Aorta (tissue), 5 donors: Measurements from ENCODE around the gene FFAR1. TPM values are rescaled to one million over a fixed set of nuclear protein-coding genes. Genes with fewer than 3 reads are reported as not detected.

Source experiments
- ATAC-seq: fragments of 200-7000 bp; cut with Tn5 transposase; one replicate; pipeline ENCODE4 v1.9.1; 2022; ENCODE audit warnings: moderate library complexity; ENCODE audit not compliant: low FRiP score
- DNase-seq, 2 donors: peaks; one replicate each; pipeline ENCODE4 v3.0.0-alpha.2; 2020
- H3K27ac ChIP-seq, 2 donors: one replicate each; pipeline ENCODE4 v1.5.1; 2013; ENCODE audit warnings: low read length in 2 of 2, mild to moderate bottlenecking in 2 of 2, moderate library complexity in 2 of 2, control low read depth in 1 of 2, inconsistent platforms in 1 of 2, low read depth in 1 of 2
- H3K27me3 ChIP-seq, 2 donors: one replicate each; pipeline ENCODE4 v1.6.1; 2013; ENCODE audit warnings: control low read depth in 1 of 2, low read length in 1 of 2, mild to moderate bottlenecking in 1 of 2, moderate library complexity in 1 of 2; ENCODE audit not compliant: insufficient read depth in 2 of 2, control insufficient read depth in 1 of 2
- H3K36me3 ChIP-seq, 2 donors: one replicate each; pipeline ENCODE4 v1.6.1; 2013; ENCODE audit warnings: control low read depth in 1 of 2, low read length in 1 of 2, mild to moderate bottlenecking in 1 of 2; ENCODE audit not compliant: insufficient read depth in 2 of 2, control insufficient read depth in 1 of 2
- H3K4me1 ChIP-seq, 2 donors: one replicate each; pipeline ENCODE4 v1.6.1; 2013; ENCODE audit warnings: low read length in 2 of 2, control low read depth in 1 of 2, mild to moderate bottlenecking in 1 of 2, moderate library complexity in 1 of 2; ENCODE audit not compliant: insufficient read depth in 2 of 2, control insufficient read depth in 1 of 2
- H3K4me3 ChIP-seq, 2 donors: one replicate each; pipeline ENCODE4 v1.5.1; 2013; ENCODE audit warnings: low read length in 2 of 2, control low read depth in 1 of 2, mild to moderate bottlenecking in 1 of 2
- H3K9me3 ChIP-seq: one replicate; pipeline ENCODE4 v1.6.1; 2013; ENCODE audit warnings: mild to moderate bottlenecking, low read length; ENCODE audit not compliant: control insufficient read depth
- WGBS, 2 donors: extraction: QIAGEN DNeasy Blood & Tissue Kit; methylation state at CpG; one replicate each; pipeline ENCODE4 v1.1.7; 2013; 5-methylcytosine and 5-hydroxymethylcytosine counted together
- intact Hi-C, 2 donors: fragments of 100-400 bp; cut with DNase I; formaldehyde crosslinking; loops; one replicate each; pipeline versions ENCODE4 v1.14.2 to v1.15.0; 2022
- polyA plus RNA-seq, 2 donors: library from polyadenylated mRNA; stranded (reverse); fragments of 200-250 nt; gene quantifications; one replicate each; pipeline ENCODE4 v1.2.3, GENCODE V29; 2013
- total RNA-seq, 2 donors: library from RNA; stranded (reverse); fragmentation: NEBNext Ultra II Directional; extraction: Animal tissue kit (Norgen Biotek cat#: 25700); gene quantifications; one replicate each; pipeline ENCODE4 v1.2.1, GENCODE V29; 2021
- donor health status: healthy with polysubstance abuse.
- donor health status: Bipolar disorder and iron deficiency.
- donor health status: DM: no; HTN: no; CAD: no.
- donor health status: DM: no; HTN: no; CAD: no.
- donor health status: DM: yes; HTN: yes; CAD: no.

The FFAR1 gene
- total and polyA plus RNA-seq, 4 donors, result not detected

- 53 to 67% methylated on average over 3 of the region's 3 CpGs for WGBS, 2 donors
- Histone ChIP-seq H3K36me3 (no peaks in the 10 kb centered on the region), H3K27ac (no peak overlapping the region), H3K27me3 (peaks cover 0 to 2% of the 10 kb centered on the region in 2 donors), H3K4me1 (no peaks in the 10 kb centered on the region), H3K9me3 (peaks cover 3% of the 10 kb centered on the region), H3K4me3 (no peak overlapping the region)
- intact Hi-C loops, result no loop called here
- DNase-seq (no peak), ATAC-seq (no peak)
Observed at GRCh38 chr19:35381318-35381717, 33.6 kb downstream of the FFAR1 start.

- H3K4me3 ChIP-seq, result no peak overlapping the region
- 89 to 92% methylated on average over 6 of the region's 6 CpGs for WGBS, 2 donors
- no peaks in the 10 kb centered on the region for H3K4me1 ChIP-seq
- H3K9me3 ChIP-seq, result peaks cover 3% of the 10 kb centered on the region
- no peaks in the 10 kb centered on the region for H3K36me3 ChIP-seq
- ATAC-seq (no peak), DNase-seq (no peak)
- intact Hi-C loops, result no loop called here
- H3K27me3 ChIP-seq, result peaks cover 0 to 2% of the 10 kb centered on the region in 2 donors
- H3K27ac ChIP-seq, result no peak overlapping the region
Observed at GRCh38 chr19:35381926-35382325, 34.2 kb downstream of the FFAR1 start.

GRCh38 chr19:35383536-35383935 is 35.8 kb downstream of the FFAR1 start:
- DNase-seq (no peak), ATAC-seq (no peak)
- whole genome bisulfite sequencing, 2 donors, result 84 to 87% methylated on average over 2 of the region's 2 CpGs
- intact Hi-C loops, result no loop called here
- Histone ChIP-seq H3K27ac (no peak overlapping the region), H3K4me3 (no peak overlapping the region), H3K27me3 (peaks cover 0 to 2% of the 10 kb centered on the region in 2 donors), H3K4me1 (no peaks in the 10 kb centered on the region), H3K9me3 (peaks cover 2% of the 10 kb centered on the region), H3K36me3 (no peaks in the 10 kb centered on the region)

GRCh38 chr19:35388277-35389054 is 40.8 kb downstream of the FFAR1 start:
- H3K36me3 ChIP-seq, result no peaks in the 10 kb centered on the region
- H3K9me3 ChIP-seq, result peaks cover 2% of the 10 kb centered on the region
- H3K4me3 ChIP-seq, result no peak overlapping the region
- no peak for DNase-seq
- intact Hi-C loops, result no loop called here
- 69 to 75% methylated on average over 6 of the region's 6 CpGs for WGBS, 2 donors
- no peaks in the 10 kb centered on the region for H3K4me1 ChIP-seq
- ATAC-seq, result no peak
- H3K27ac ChIP-seq, result no peak overlapping the region
- H3K27me3 ChIP-seq, result peaks cover 0 to 2% of the 10 kb centered on the region in 2 donors

DNA sequence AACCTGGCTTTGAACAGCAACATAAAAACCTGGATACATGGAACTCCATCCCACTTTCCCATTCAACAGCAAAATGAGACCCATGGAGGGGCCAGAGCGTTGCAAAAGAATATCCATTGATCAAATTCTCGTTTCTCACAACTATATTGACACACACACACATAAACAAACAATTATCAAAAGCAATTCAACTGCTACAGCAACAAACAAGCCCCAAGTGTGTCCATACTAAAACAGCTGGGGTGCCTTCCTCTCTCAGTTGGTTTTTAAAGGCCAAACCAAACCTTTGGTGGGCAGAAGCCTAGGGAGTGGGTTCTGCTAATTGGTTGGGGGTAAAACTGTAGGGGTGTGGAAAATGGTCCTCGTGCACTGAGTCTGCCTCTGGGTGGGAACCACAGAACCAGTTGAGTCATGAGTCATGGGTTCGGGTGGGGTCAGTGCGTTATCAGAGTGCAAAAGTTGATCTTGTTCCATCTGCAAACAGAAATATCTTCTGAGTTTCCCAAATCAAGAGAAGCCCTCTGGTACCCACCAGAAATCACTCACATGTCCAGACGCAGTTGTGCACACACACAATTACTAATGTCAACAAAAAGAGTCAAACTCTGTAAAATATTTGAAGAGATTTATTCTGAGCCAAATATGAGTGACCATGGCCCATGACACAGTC is 41.6 kb downstream of the FFAR1 start:
- intact Hi-C loops, result no loop called here
- Histone ChIP-seq H3K27me3 (no peaks in the 10 kb centered on the region), H3K4me1 (no peaks in the 10 kb centered on the region), H3K9me3 (no peaks in the 10 kb centered on the region), H3K27ac (no peak overlapping the region), H3K36me3 (no peaks in the 10 kb centered on the region), H3K4me3 (no peak overlapping the region)
- DNase-seq (no peak), ATAC-seq (no peak)
- whole genome bisulfite sequencing, 2 donors, result 58 to 66% methylated on average over 6 of the region's 6 CpGs

DNA sequence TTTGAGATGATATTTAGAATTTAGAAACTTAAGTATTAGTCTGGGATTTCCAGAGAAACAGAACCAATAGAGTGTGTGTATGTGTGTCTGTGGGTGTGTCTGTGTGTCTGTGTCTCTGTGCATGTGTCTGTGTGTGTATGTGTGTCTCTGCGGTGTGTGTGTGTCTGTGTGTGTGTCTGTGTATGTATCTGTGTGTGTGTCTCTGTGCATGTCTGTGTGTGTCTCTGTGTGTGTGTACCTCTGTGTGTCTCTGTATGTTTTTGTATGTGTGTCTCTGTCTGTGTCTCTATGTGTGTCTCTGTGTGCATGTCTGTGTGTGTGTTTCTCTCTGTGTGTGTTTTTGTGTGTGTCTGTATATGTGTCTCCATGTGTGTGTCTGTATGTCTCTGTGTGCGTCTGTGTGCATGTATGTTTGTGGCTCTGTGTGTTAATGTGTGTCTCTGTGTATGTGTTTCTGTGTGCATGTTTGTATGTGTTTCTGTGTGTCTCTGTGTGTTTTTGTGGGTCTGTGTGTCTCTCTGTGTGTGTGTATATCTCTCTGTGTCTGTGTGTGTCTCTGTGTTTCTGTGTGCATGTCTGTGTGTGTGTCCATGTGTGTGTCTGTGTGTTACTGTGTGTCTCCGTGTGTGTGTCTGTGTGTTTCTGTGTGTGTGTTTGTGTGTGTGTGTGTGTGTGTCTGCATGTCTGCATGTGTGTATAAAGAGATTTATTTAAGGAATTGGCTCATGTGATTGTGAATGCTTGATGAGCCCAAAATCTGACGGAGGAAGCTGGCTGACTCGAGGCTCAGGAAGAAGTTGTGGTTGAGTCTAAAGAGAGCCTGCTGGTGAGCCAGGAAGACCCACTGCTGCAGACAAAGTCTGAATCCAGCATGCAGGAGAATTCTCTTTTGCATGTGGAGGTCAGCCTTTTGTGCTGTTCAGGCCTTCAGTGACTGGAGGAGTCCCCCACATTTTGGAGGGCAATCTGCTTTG is 45.3 kb downstream of the FFAR1 start:
- Histone ChIP-seq H3K27me3 (no peaks in the 10 kb centered on the region), H3K9me3 (no peaks in the 10 kb centered on the region), H3K36me3 (no peaks in the 10 kb centered on the region), H3K27ac (no peak overlapping the region), H3K4me1 (no peaks in the 10 kb centered on the region), H3K4me3 (no peak overlapping the region)
- intact Hi-C loops, result no loop called here
- ATAC-seq, result no peak
- 68 to 72% methylated on average over 5 of the region's 5 CpGs for WGBS, 2 donors
- DNase-seq, result no peak

DNA sequence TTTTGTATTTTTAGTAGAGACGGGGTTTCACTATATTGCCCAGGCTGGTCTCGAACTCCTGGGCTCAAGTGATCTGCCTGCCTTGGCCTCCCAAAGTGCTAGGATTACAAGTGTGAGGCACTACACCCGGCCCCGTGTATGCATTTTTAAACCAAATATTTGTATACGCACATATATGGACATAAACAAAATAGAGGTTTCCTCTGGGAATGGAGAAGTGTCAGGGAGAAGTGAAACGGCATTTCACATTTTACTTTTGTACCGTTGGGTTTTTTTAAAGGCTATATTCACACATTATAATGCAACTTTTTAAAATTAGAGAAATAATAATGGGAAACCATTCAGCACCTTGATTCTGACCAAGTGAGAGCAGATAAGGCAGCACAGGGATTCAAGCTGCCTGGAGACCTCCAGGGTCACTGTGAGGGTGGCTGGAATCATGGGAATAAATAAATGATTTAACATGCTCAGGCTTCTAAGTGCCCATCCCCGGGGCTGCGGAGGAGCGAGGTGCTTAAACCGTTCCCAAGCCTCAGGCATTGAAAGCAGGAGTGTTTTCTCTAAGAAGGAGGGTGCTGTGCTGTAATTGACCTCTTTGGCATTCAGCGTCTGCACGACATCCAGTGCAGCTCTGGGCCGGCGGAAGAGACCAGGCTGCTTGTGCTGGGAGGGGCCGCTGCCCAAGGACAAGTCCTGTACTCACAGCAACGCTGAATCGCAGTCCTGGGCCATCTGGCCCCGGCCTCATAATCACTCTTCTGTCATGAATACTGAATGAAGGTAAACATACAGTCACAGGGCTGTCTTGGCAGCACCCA is 47.9 kb downstream of the FFAR1 start:
- no peaks in the 10 kb centered on the region for H3K9me3 ChIP-seq
- no peaks in the 10 kb centered on the region for H3K36me3 ChIP-seq
- ATAC-seq, result no peak
- DNase-seq, result no peak
- no peak overlapping the region for H3K27ac ChIP-seq
- intact Hi-C loops, result no loop called here
- H3K4me3 ChIP-seq, result no peak overlapping the region
- no peaks in the 10 kb centered on the region for H3K4me1 ChIP-seq
- H3K27me3 ChIP-seq, result no peaks in the 10 kb centered on the region
- WGBS, 2 donors, result 32 to 33% methylated on average over 19 of the region's 19 CpGs
